Cerebellar cortex (tissue), 1 donor: ENCODE data around the gene PUS10.
"Not testable (repeated sequence)": the region's sequence is repeated elsewhere in the genome, so short reads cannot be mapped to it uniquely, and the experiment has no call there.

Experiments
- DNase-seq: peaks from one replicate; pipeline ENCODE4 v3.0.0-alpha.2; 2015; ENCODE audit warnings: low spot score

Gene PUS10

GRCh38 chr2:61012303-61012702, 5.8 kb downstream of the PUS10 start:
- DNase-seq = not testable (repeated sequence)

GRCh38 chr2:61011678-61012077, 6.4 kb downstream of the PUS10 start:
- DNase-seq = no peak

- DNase-seq = no peak
Measured at GRCh38 chr2:61009355-61009754, 8.7 kb downstream of the PUS10 start.

- no peak for DNase-seq
Measured at GRCh38 chr2:61006486-61007105, 11.5 kb downstream of the PUS10 start.

GRCh38 chr2:61005736-61006135, 12.3 kb downstream of the PUS10 start:
- no peak for DNase-seq

DNA sequence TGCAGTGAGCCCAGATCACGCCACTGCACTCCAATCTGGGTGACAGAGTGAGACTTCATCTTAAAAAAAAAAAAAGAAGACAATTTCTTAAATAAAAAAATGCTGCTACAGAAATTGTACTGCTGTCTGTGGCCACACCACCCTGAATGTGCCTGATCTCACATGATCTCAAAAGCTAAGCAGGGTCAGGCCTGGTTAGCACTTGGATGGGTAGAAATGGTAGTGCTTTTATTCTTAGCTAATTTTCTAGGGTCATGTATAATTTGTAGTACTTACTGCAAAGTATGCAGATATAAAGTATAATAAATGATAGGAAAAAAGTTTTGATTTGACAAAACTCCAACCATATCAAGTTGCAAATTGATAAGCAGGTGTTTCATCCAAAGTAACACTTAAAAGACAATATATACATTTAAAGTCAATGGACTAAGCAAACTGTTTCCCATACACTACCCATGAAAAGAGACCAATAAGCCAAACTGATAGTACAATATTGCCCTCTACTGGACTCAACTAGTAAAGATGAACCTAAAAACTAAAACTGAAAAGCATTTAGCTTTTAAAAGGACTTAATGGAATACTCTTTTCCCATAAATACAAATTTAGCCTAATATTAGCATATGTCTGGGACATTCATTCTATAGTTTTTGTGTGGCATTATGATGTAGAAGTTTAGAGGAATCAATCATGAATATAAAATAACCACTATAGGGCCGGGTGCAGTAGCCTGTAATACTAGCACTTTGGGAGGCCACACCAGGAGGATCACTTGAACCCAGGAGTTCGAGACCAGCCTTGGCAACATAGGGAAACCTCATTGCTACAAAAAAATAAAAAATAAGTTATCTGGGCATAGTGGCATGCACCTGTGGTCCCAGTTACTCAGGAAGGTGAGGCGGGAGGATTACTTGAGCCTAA, 19.2 kb downstream of the PUS10 start:
- DNase-seq = peak; percentile 75

GRCh38 chr2:60994131-60994530, 23.9 kb downstream of the PUS10 start:
- DNase-seq = no peak

- DNase-seq = no peak
Measured at GRCh38 chr2:60992985-60993392, 25.1 kb downstream of the PUS10 start.

GRCh38 chr2:60991644-60992043, 26.4 kb downstream of the PUS10 start:
- no peak for DNase-seq

DNA sequence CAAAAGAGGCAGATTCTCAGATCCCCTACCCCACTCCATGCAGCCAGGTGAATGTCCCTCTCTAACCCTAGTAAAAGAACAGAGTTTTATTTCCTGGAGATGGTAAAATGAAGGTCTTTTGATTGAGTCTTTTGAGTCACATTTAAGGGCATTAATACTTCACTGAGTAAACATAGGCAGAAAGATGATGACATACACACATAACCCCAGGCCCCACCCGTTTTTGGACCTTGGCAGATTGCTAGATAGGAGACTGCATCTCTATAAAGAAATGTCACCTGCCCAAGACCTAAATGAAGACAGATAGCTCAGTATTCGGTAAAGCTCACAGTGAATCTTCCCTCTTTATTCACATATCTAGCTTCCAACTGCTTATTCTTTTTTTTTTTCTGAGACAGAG, 28.8 kb downstream of the PUS10 start:
- DNase-seq = no peak

DNA sequence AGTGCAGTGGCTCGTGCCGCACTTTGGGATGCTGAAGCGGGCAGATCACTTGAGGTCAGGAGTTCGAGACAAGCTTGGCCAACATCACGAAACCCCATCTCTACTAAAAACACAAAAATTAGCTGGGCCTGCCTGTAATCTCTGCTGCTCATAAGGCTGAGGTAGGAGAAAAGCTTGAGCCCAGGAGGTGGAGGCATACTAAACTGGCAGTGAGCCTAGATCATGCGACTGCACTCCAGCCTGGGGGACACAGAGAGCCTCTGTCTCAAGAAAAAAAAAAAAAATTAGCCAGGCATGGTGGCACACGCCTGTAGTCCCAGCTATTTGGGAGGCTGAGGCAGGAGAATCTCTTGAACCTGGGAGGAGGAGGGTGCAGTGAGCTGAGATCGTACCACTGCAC, 30.4 kb downstream of the PUS10 start:
- not testable (repeated sequence) for DNase-seq

GRCh38 chr2:60987041-60987440, 31.0 kb downstream of the PUS10 start:
- no peak for DNase-seq

DNA sequence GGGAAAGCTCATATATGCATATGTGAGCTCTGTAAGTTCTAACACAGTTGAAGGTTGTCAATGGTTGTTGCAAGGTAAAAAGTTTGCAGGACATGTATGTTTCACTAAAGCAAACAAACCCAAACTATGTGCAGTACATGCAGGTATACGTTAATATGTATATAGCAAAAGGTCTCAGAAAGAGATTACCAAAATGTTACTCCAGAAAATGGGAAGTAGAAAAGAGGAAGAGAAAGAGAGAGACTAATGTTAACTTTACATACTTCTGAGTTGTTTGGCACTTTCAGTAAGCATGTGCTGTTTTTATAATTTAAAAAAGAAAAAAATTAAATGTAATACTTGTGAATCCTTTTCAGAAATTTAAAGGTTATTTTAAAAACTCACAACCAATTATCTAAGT, 33.3 kb downstream of the PUS10 start:
- no peak for DNase-seq

GRCh38 chr2:60982066-60982465, 36.0 kb downstream of the PUS10 start:
- not testable (repeated sequence) for DNase-seq

GRCh38 chr2:60980071-60980815, 37.8 kb downstream of the PUS10 start:
- no peak for DNase-seq

DNA sequence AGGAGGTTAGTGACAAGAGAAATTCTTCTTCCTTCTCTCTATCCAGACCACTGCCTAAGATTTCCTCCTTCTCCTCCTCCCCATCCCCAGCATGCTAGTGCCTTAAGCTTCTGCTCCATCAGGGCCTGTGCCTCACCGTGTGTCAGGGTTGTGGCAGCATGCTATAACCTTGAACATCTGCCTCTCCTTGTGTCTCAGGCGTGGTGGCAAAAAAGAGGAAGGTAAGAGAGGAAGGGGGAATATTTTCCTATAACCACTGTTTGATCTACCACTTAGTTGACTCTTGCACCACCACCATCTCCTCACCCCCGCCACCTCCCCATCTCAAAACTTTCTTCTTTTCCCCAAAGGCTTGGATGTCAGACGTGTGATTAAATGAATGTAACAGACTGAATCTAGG, 38.8 kb downstream of the PUS10 start:
- DNase-seq = no peak

- no peak for DNase-seq
Measured at GRCh38 chr2:60977562-60977895, 40.5 kb downstream of the PUS10 start.

- DNase-seq = no peak
Measured at GRCh38 chr2:60976875-60977561, 41.0 kb downstream of the PUS10 start.

DNA sequence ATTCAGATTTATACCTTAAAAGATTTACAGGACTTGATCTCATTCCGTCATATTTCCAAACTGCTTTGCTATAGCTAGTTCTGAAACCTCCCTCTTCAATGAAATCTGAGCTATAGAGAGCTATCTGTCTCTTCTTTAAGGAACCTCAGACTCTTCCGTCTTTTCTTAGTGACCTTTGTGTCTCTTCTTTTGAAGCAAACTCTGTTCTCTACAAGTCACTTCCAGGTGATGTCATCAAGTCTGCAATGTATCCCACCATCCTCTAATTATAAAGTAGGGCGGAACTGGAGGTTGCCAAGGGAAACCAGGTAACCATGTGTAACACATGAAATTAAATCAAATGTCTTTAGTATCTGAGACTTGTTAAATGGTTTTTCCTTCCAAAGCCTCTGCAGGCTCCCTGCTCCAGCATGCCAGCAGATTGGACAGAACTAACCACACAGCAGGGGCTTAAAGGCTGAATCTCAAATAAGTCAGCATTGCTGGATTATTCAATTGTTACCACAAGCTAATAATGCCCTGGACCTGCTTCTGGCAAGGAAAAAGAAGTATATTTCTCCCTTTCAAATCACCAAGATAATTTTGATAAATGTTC, 41.7 kb downstream of the PUS10 start:
- DNase-seq = peak; percentile 17

DNA sequence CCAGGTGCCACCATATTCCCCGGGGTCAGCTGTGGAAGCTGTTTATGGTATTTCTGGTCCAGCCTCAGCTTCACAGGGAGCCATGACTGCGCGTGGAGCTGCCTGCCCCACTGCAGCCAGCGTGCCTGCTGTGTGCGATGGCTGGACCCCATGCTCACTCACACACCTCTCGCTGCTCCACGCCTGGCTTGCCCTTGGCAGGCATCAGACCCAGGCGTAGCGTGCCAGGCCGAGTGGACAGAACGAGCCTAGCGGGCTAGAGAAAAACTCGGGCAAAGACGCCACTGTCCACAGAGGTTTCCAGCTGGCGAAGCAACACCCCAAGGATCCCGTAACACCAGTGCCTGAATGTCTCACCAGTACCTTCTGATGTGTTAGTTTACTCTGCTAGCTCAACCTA, 43.4 kb downstream of the PUS10 start:
- DNase-seq = no peak

DNA sequence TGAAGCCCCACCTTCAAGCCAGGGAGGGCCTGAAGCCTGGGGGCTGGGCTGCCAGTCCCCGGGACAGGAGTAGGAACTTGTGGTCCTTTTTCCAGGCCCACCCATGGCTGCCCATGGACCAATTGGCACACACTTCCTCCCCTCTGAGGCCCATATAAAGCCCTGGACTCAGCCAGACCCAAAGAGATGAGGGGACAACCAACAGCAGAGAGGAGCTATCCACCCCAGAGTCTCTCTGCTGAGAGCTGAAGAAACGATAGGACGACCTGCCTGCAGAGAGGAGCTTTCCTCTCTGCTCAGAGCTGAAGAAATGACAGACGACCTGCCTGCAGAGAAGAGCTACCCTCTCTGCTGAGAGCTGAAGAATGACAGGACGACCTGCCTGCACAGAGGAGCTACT, 44.4 kb downstream of the PUS10 start:
- DNase-seq = no peak
